Loucy (cell line): ENCODE measurements around the gene ALPL.

Source experiments
- H2AFZ ChIP-seq: fragments of 200-600 bp; sonication (generic); 2 replicates; pipeline ENCODE4 v1.6.0; 2016; ENCODE audit warnings: antibody characterized with exemption, mild to moderate bottlenecking, low read length, moderate library complexity
- H3F3A ChIP-seq: fragments of 200-600 bp; 2 replicates; pipeline ENCODE4 v1.6.0; 2016; ENCODE audit warnings: antibody characterized with exemption, low read depth, mild to moderate bottlenecking
- H3K27me3 ChIP-seq: fragments of 200-600 bp; sonication (generic); 2 replicates; pipeline ENCODE4 v1.6.1; 2014; ENCODE audit warnings: low read length, mild to moderate bottlenecking; ENCODE audit not compliant: insufficient read depth, poor library complexity, severe bottlenecking
- H3K36me3 ChIP-seq: fragments of 200-600 bp; sonication (generic); 2 replicates; pipeline ENCODE4 v1.6.1; 2016; ENCODE audit warnings: low read length; ENCODE audit not compliant: insufficient read depth
- H3K4me1 ChIP-seq: fragments of 200-600 bp; sonication (generic); 2 replicates; pipeline ENCODE4 v1.5.1; 2014; ENCODE audit warnings: low read length, mild to moderate bottlenecking; ENCODE audit not compliant: insufficient read depth, poor library complexity, severe bottlenecking
- H3K4me2 ChIP-seq: fragments of 200-600 bp; sonication (generic); 2 replicates; pipeline ENCODE4 v1.6.0; 2014; ENCODE audit warnings: antibody characterized with exemption, low read length, low read depth, mild to moderate bottlenecking; ENCODE audit not compliant: poor library complexity, severe bottlenecking
- H3K4me3 ChIP-seq: fragments of 200-600 bp; sonication (generic); 2 replicates; pipeline ENCODE4 v1.5.1; 2014; ENCODE audit warnings: low read length, mild to moderate bottlenecking, mixed read lengths; ENCODE audit not compliant: poor library complexity, severe bottlenecking
- H3K79me2 ChIP-seq: fragments of 200-600 bp; sonication (generic); 2 replicates; pipeline ENCODE4 v1.6.1; 2014; ENCODE audit warnings: low read length; ENCODE audit not compliant: insufficient read depth
- H3K9ac ChIP-seq: fragments of 200-600 bp; sonication (generic); 2 replicates; pipeline ENCODE4 v1.6.0; 2014; ENCODE audit warnings: mild to moderate bottlenecking, low read depth, low read length, moderate library complexity; ENCODE audit not compliant: poor library complexity, severe bottlenecking
- H3K9me2 ChIP-seq: fragments of 200-600 bp; sonication (generic); replicated peaks from 2 replicates; pipeline ENCODE4 v1.6.1; 2016; ENCODE audit warnings: low read depth, low read length, mixed read lengths
- H3K9me3 ChIP-seq: fragments of 200-600 bp; sonication (generic); 2 replicates; pipeline ENCODE4 v1.6.1; 2014; ENCODE audit warnings: mild to moderate bottlenecking, antibody characterized with exemption, low read length, low read depth; ENCODE audit not compliant: insufficient read depth
- H4K20me1 ChIP-seq: fragments of 200-600 bp; sonication (generic); 2 replicates; pipeline ENCODE4 v1.6.0; 2014; ENCODE audit warnings: antibody characterized with exemption, low read length, mild to moderate bottlenecking; ENCODE audit not compliant: insufficient read depth, poor library complexity, severe bottlenecking
- EZH2phosphoT487 ChIP-seq: fragments of 200-600 bp; IDR thresholded peaks from 2 replicates; pipeline ENCODE4 v1.6.1; 2018; ENCODE audit warnings: antibody characterized with exemption, mild to moderate bottlenecking, moderate library complexity, borderline replicate concordance
- TF ChIP-seq, protein P1 (sequence below): fragments of 200-600 bp; sonication (generic); conservative IDR thresholded peaks from 2 replicates; pipeline ENCODE4 v1.5.1; 2014; ENCODE audit warnings: mild to moderate bottlenecking, antibody characterized with exemption, low read length

ALPL gene

GRCh38 chr1:21620011-21620410, 110.8 kb downstream of the ALPL start:
- no peaks in the 10 kb centered on the region for H4K20me1 ChIP-seq
- no peak overlapping the region for H3K9ac ChIP-seq
- H3K36me3 ChIP-seq: no peaks in the 10 kb centered on the region
- no peaks in the 10 kb centered on the region for H3K4me1 ChIP-seq
- TF ChIP-seq, protein P1, sequence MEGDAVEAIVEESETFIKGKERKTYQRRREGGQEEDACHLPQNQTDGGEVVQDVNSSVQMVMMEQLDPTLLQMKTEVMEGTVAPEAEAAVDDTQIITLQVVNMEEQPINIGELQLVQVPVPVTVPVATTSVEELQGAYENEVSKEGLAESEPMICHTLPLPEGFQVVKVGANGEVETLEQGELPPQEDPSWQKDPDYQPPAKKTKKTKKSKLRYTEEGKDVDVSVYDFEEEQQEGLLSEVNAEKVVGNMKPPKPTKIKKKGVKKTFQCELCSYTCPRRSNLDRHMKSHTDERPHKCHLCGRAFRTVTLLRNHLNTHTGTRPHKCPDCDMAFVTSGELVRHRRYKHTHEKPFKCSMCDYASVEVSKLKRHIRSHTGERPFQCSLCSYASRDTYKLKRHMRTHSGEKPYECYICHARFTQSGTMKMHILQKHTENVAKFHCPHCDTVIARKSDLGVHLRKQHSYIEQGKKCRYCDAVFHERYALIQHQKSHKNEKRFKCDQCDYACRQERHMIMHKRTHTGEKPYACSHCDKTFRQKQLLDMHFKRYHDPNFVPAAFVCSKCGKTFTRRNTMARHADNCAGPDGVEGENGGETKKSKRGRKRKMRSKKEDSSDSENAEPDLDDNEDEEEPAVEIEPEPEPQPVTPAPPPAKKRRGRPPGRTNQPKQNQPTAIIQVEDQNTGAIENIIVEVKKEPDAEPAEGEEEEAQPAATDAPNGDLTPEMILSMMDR: no peak
- no peak for TF ChIP-seq EZH2phosphoT487
- no peaks in the 10 kb centered on the region for H3F3A ChIP-seq
- H2AFZ ChIP-seq: no peak overlapping the region
- no peak overlapping the region for H3K4me3 ChIP-seq
- H3K79me2 ChIP-seq: no peaks in the 10 kb centered on the region
- H3K9me2 ChIP-seq: no peaks in the 10 kb centered on the region
- no peaks in the 10 kb centered on the region for H3K27me3 ChIP-seq
- H3K9me3 ChIP-seq: no peaks in the 10 kb centered on the region
- no peak overlapping the region for H3K4me2 ChIP-seq

GRCh38 chr1:21620496-21620895, 111.3 kb downstream of the ALPL start:
- Histone ChIP-seq H3F3A (no peaks in the 10 kb centered on the region), H3K79me2 (no peaks in the 10 kb centered on the region), H3K36me3 (no peaks in the 10 kb centered on the region), H3K9ac (no peak overlapping the region), H3K4me2 (no peak overlapping the region), H3K27me3 (no peaks in the 10 kb centered on the region), H3K4me1 (no peaks in the 10 kb centered on the region), H2AFZ (no peak overlapping the region), H3K9me2 (no peaks in the 10 kb centered on the region), H3K4me3 (no peak overlapping the region), H3K9me3 (no peaks in the 10 kb centered on the region), H4K20me1 (no peaks in the 10 kb centered on the region)
- TF ChIP-seq EZH2phosphoT487: no peak
- TF ChIP-seq, protein P1: no peak

DNA sequence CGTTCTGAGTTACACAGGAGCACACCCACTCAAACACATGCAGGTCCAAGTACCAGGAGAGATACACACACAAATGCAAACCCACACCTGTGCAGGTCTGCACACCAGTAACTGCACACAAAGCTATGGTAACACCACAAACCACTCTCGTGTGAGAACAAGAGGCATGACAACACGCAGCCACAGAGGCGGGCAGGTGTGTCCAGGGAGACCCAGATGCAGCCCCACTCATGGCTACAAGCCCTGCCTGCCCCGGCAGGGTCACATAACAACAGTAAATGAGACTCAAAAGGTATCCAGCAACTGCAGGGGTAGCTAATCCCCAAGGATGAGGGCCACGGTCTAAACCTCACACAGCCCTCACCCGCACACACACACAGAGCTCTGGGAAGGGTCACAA, 111.8 kb downstream of the ALPL start:
- Histone ChIP-seq H3K27me3 (no peaks in the 10 kb centered on the region), H3K4me2 (no peak overlapping the region), H3K4me1 (no peaks in the 10 kb centered on the region)

More for the DNA sequence above, 111.8 kb downstream of the ALPL start:
- Histone ChIP-seq H3K9ac (no peak overlapping the region), H3K79me2 (no peaks in the 10 kb centered on the region), H3K4me3 (no peak overlapping the region), H2AFZ (no peak overlapping the region), H3K9me2 (no peaks in the 10 kb centered on the region), H4K20me1 (no peaks in the 10 kb centered on the region), H3K9me3 (no peaks in the 10 kb centered on the region), H3K36me3 (no peaks in the 10 kb centered on the region), H3F3A (no peaks in the 10 kb centered on the region)
- TF ChIP-seq, protein P1: no peak
- TF ChIP-seq EZH2phosphoT487: no peak
